ENCODE measurements around the gene SBNO2. TPM values are rescaled to one million over a fixed set of nuclear protein-coding genes. Genes with fewer than 3 reads are reported as not detected.

Gene SBNO2
- total RNA-seq, 1 donor from 2014 or later = 125 TPM

- intact Hi-C loops (cut with DNase I) = no loop called here
- Histone ChIP-seq H3K9me3 (no peaks in the 10 kb centered on the region), H3K4me1 (peaks cover 6% of the 10 kb centered on the region), H3K27ac (no peak overlapping the region), H3K27me3 (no peaks in the 10 kb centered on the region), H3K4me3 (no peak overlapping the region), H3K36me3 (peaks cover 57% of the 10 kb centered on the region)
- ATAC-seq = no peak
- no peak for TF ChIP-seq CTCF (IDR thresholded peaks at IDR 0.05)
- DNase-seq = no peak
Observed at GRCh38 chr19:1221904-1222255, 47.8 kb upstream of the SBNO2 start.

GRCh38 chr19:1220976-1221903 lies 47.2 kb upstream of the SBNO2 start:
- DNase-seq (no peak), ATAC-seq (peak; percentile 53)
- peak; percentile 66 for TF ChIP-seq CTCF (IDR thresholded peaks at IDR 0.05)
- Histone ChIP-seq H3K27me3 (no peaks in the 10 kb centered on the region), H3K36me3 (peaks cover 50% of the 10 kb centered on the region), H3K4me3 (no peak overlapping the region), H3K27ac (no peak overlapping the region), H3K9me3 (no peaks in the 10 kb centered on the region), H3K4me1 (peaks cover 7% of the 10 kb centered on the region)
- intact Hi-C loops (cut with DNase I) = no loop called here

- DNase-seq (no peak), ATAC-seq (no peak)
- Histone ChIP-seq H3K4me1 (peaks cover 14% of the 10 kb centered on the region), H3K27me3 (no peaks in the 10 kb centered on the region), H3K36me3 (peaks cover 46% of the 10 kb centered on the region), H3K4me3 (no peak overlapping the region), H3K27ac (no peak overlapping the region), H3K9me3 (no peaks in the 10 kb centered on the region)
- no peak for TF ChIP-seq CTCF (IDR thresholded peaks at IDR 0.05)
- intact Hi-C loops (cut with DNase I) = no loop called here
Observed at GRCh38 chr19:1220477-1220930, 46.4 kb upstream of the SBNO2 start.

GRCh38 chr19:1219786-1220476 lies 45.9 kb upstream of the SBNO2 start:
- intact Hi-C loops (cut with DNase I) = no loop called here
- no peak for TF ChIP-seq CTCF (IDR thresholded peaks at IDR 0.05)
- Histone ChIP-seq H3K36me3 (peaks cover 44% of the 10 kb centered on the region), H3K4me1 (peaks cover 20% of the 10 kb centered on the region), H3K27me3 (no peaks in the 10 kb centered on the region), H3K4me3 (no peak overlapping the region), H3K9me3 (no peaks in the 10 kb centered on the region), H3K27ac (no peak overlapping the region)
- ATAC-seq = no peak
- DNase-seq = no peak

- no peak for DNase-seq
Observed at GRCh38 chr19:1218751-1219567, 44.9 kb upstream of the SBNO2 start.

More at GRCh38 chr19:1218751-1219567, 44.9 kb upstream of the SBNO2 start:
- TF ChIP-seq CTCF (IDR thresholded peaks at IDR 0.05) = no peak
- intact Hi-C loops (cut with DNase I) = no loop called here
- Histone ChIP-seq H3K27me3 (no peaks in the 10 kb centered on the region), H3K4me3 (no peak overlapping the region), H3K36me3 (peaks cover 38% of the 10 kb centered on the region), H3K4me1 (peaks cover 30% of the 10 kb centered on the region), H3K9me3 (no peaks in the 10 kb centered on the region), H3K27ac (peak overlapping the region; percentile 42)
- no peak for ATAC-seq
